ENCODE measurements around the gene MAML3. TPM values are rescaled to one million over a fixed set of nuclear protein-coding genes. Genes with fewer than 3 reads are reported as not detected.

MAML3 gene
- polyA plus RNA-seq, 1 donor (not counting 4 experiments of a cell fraction or from before 2014, with no cell fraction given): 0.68 TPM

- H3K36me3 ChIP-seq (ENCODE audit: control insufficient read depth in 2 of 2, extremely low read depth in 1 of 2, insufficient read depth in 2 of 2, low read length in 2 of 2): no peaks in the 10 kb centered on the region
- H3K4me2 ChIP-seq (ENCODE audit: control insufficient read depth, extremely low read depth, insufficient read depth, low read depth, low read length): no peak overlapping the region
- H3K9me3 ChIP-seq (ENCODE audit: control insufficient read depth, low read depth, low read length): no peaks in the 10 kb centered on the region
- H2AFZ ChIP-seq (ENCODE audit: control insufficient read depth, low read length): no peak overlapping the region
- H3K9ac ChIP-seq (ENCODE audit: control insufficient read depth, extremely low read depth, insufficient read depth, low read length): no peak overlapping the region
- dilution Hi-C loops (cut with MboI; ENCODE audit: extremely low pct_ligation_motif_present, low sequenced_read_pairs): no loop called here
- FAIRE-seq (no peak), DNase-seq (ENCODE audit: low read depth, low spot score) (no peak)
- H4K20me1 ChIP-seq (ENCODE audit: control insufficient read depth, extremely low read depth, insufficient read depth, low read length): no peaks in the 10 kb centered on the region
- no peaks in the 10 kb centered on the region for H3K27me3 ChIP-seq (ENCODE audit: control insufficient read depth, extremely low read depth, insufficient read depth, low read length)
- H3K4me1 ChIP-seq (ENCODE audit: control insufficient read depth, extremely low read depth, insufficient read depth, low read length): peaks cover 5% of the 10 kb centered on the region
- no peaks in the 10 kb centered on the region for H3K79me2 ChIP-seq (ENCODE audit: control insufficient read depth, insufficient read depth, low read length)
- TF ChIP-seq CTCF (optimal IDR thresholded peaks at IDR 0.05 in 1 of 3, IDR thresholded peaks at IDR 0.05 in 1 of 3, conservative IDR thresholded peaks at IDR 0.05 in 1 of 3; ENCODE audit: extremely low read depth in 1 of 3, insufficient read depth in 2 of 3, low read length in 3 of 3): no peak
- no peak for TF ChIP-seq EZH2 (IDR thresholded peaks at IDR 0.05; ENCODE audit: low read length)
- H3K4me3 ChIP-seq (ENCODE audit: control insufficient read depth in 2 of 3, extremely low read depth in 1 of 3, insufficient read depth in 2 of 3, low read depth in 1 of 3, low read length in 3 of 3): no peak overlapping the region
- no peaks in the 10 kb centered on the region for H3K9me1 ChIP-seq (ENCODE audit: control insufficient read depth, extremely low read depth, insufficient read depth, low read length)
- no peak overlapping the region for H3K27ac ChIP-seq (ENCODE audit: control insufficient read depth, insufficient read depth, low read length)
Observed at GRCh38 chr4:140121646-140122045, 32.3 kb downstream of the MAML3 start.

GRCh38 chr4:140118931-140119640 is 34.9 kb downstream of the MAML3 start:
- no peak for FAIRE-seq
- Histone ChIP-seq H3K9ac (ENCODE audit: control insufficient read depth, extremely low read depth, insufficient read depth, low read length) (no peak overlapping the region), H3K4me3 (ENCODE audit: control insufficient read depth in 2 of 3, extremely low read depth in 1 of 3, insufficient read depth in 2 of 3, low read depth in 1 of 3, low read length in 3 of 3) (no peak overlapping the region), H4K20me1 (ENCODE audit: control insufficient read depth, extremely low read depth, insufficient read depth, low read length) (no peaks in the 10 kb centered on the region), H3K4me1 (ENCODE audit: control insufficient read depth, extremely low read depth, insufficient read depth, low read length) (peaks cover 11% of the 10 kb centered on the region), H3K4me2 (ENCODE audit: control insufficient read depth, extremely low read depth, insufficient read depth, low read depth, low read length) (no peak overlapping the region), H3K27ac (ENCODE audit: control insufficient read depth, insufficient read depth, low read length) (no peak overlapping the region), H3K79me2 (ENCODE audit: control insufficient read depth, insufficient read depth, low read length) (no peaks in the 10 kb centered on the region), H3K36me3 (ENCODE audit: control insufficient read depth in 2 of 2, extremely low read depth in 1 of 2, insufficient read depth in 2 of 2, low read length in 2 of 2) (no peaks in the 10 kb centered on the region), H3K27me3 (ENCODE audit: control insufficient read depth, extremely low read depth, insufficient read depth, low read length) (no peaks in the 10 kb centered on the region), H3K9me3 (ENCODE audit: control insufficient read depth, low read depth, low read length) (no peaks in the 10 kb centered on the region), H3K9me1 (ENCODE audit: control insufficient read depth, extremely low read depth, insufficient read depth, low read length) (no peaks in the 10 kb centered on the region), H2AFZ (ENCODE audit: control insufficient read depth, low read length) (no peak overlapping the region)
- dilution Hi-C loops (cut with MboI; ENCODE audit: extremely low pct_ligation_motif_present, low sequenced_read_pairs): no loop called here
- no peak for DNase-seq (ENCODE audit: low read depth, low spot score)
- TF ChIP-seq CTCF (optimal IDR thresholded peaks at IDR 0.05 in 1 of 3, IDR thresholded peaks at IDR 0.05 in 1 of 3, conservative IDR thresholded peaks at IDR 0.05 in 1 of 3; ENCODE audit: extremely low read depth in 1 of 3, insufficient read depth in 2 of 3, low read length in 3 of 3): no peak
- no peak for TF ChIP-seq EZH2 (IDR thresholded peaks at IDR 0.05; ENCODE audit: low read length)
